Neutrophil (primary cell): ENCODE measurements around the gene NAGS.
A peak's percentile ranks its signal among the peaks of the same experiment; 100 is the strongest.

Experiments used
- H3K27ac ChIP-seq: fragments of 200-600 bp; sonication (generic); 2 replicates; pipeline ENCODE4 v1.5.1; 2016; ENCODE audit warnings: mild to moderate bottlenecking, moderate library complexity
- H3K27me3 ChIP-seq: fragments of 200-600 bp; sonication (generic); 2 replicates; pipeline ENCODE4 v1.6.0; 2016; ENCODE audit warnings: mild to moderate bottlenecking
- H3K36me3 ChIP-seq: fragments of 200-600 bp; sonication (generic); 2 replicates; pipeline ENCODE4 v1.5.1; 2017
- H3K4me1 ChIP-seq, 2 experiments: fragments of 200-600 bp in 1 of 2; sonication (generic) in 1 of 2; 1 replicate in 1 of 2; 2 replicates in 1 of 2; pipeline versions ENCODE4 v1.5.1 to v1.6.1; 2013 to 2016; ENCODE audit warnings: low read depth in 1 of 2, low read length in 1 of 2, mild to moderate bottlenecking in 1 of 2, moderate library complexity in 1 of 2; ENCODE audit not compliant: control insufficient read depth in 1 of 2, insufficient read depth in 1 of 2
- H3K4me3 ChIP-seq, 2 experiments: fragments of 200-600 bp in 1 of 2; sonication (generic) in 1 of 2; 1 replicate in 1 of 2; 2 replicates in 1 of 2; pipeline ENCODE4 v1.5.1; 2013 to 2016; ENCODE audit warnings: low read depth in 1 of 2, low read length in 1 of 2, mild to moderate bottlenecking in 1 of 2, moderate library complexity in 1 of 2
- H3K9me3 ChIP-seq: fragments of 200-600 bp; sonication (generic); 2 replicates; pipeline ENCODE4 v1.5.1; 2016
- TF ChIP-seq, protein P1 (sequence below): fragments of 200-600 bp; sonication (generic); IDR thresholded peaks from 2 replicates; pipeline ENCODE4 v1.5.1; 2016; ENCODE audit warnings: antibody characterized with exemption

NAGS gene

DNA sequence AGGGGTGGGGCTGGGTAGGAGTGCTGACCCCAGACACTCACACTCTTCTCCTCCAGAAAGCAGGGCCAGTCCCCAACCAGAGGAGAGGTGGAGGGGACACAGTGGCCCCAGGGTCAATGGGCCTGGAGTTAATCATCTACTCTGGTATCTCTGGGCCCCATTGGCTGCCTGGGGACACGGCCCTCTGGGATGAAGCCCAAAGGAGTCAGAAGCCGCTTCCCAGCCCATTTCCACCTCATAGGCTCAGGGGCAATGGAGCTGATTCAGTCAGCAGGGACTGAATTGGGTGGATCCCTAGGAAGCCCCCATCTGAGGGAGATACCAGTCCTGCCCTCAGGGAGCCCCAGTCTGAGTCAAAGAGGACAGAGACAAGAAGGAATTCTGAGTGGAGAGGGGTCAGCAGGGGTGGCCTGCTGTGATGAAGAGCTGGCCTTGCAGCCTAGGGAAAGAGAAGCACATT lies 2.9 kb upstream of the NAGS start:
- no peak overlapping the region for H3K4me3 ChIP-seq
- H3K27ac ChIP-seq, result no peak overlapping the region
- H3K36me3 ChIP-seq, result no peaks in the 10 kb centered on the region
- TF ChIP-seq, protein P1, sequence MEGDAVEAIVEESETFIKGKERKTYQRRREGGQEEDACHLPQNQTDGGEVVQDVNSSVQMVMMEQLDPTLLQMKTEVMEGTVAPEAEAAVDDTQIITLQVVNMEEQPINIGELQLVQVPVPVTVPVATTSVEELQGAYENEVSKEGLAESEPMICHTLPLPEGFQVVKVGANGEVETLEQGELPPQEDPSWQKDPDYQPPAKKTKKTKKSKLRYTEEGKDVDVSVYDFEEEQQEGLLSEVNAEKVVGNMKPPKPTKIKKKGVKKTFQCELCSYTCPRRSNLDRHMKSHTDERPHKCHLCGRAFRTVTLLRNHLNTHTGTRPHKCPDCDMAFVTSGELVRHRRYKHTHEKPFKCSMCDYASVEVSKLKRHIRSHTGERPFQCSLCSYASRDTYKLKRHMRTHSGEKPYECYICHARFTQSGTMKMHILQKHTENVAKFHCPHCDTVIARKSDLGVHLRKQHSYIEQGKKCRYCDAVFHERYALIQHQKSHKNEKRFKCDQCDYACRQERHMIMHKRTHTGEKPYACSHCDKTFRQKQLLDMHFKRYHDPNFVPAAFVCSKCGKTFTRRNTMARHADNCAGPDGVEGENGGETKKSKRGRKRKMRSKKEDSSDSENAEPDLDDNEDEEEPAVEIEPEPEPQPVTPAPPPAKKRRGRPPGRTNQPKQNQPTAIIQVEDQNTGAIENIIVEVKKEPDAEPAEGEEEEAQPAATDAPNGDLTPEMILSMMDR, result no peak
- H3K9me3 ChIP-seq, result no peaks in the 10 kb centered on the region
- H3K27me3 ChIP-seq, result no peaks in the 10 kb centered on the region
- H3K4me1 ChIP-seq, result peaks cover 18 to 19% of the 10 kb centered on the region in 2 experiments

DNA sequence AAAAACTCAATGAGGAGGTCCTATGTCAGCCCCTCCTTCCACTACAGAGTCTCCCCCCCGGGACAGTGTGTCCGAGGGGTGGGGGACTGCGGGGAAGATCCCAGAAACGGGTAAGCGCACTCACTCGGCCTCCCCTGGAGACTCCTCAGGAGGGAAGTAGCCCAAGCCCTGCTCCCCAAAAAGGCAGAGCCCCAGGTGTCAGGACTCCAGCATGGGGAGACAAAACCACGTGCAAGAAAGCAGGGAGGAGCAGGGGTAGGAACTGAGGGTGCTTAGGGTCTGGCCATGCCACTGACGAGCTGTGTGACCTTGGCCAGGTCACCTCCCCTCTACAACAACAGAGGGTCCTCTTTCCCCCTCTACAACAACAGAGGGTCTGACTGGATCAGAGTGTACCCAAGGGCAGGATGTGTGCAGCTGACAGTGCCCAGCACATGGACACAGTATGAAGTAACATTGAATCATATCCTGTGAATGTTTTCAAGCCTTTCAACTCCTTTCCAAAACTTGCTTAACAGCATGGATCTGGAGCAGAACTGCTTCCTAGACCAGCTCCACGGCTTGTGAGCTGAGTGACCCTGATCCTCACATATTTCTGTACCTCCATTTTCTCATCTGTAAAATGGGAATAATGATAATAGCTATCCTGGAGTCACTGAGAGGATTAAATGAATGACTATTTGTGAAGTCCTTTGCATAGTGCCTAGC lies 2.1 kb upstream of the NAGS start:
- H3K36me3 ChIP-seq, result no peaks in the 10 kb centered on the region
- no peak overlapping the region for H3K27ac ChIP-seq
- peaks cover 22 to 24% of the 10 kb centered on the region in 2 experiments for H3K4me1 ChIP-seq
- H3K4me3 ChIP-seq, result no peak overlapping the region
- no peaks in the 10 kb centered on the region for H3K27me3 ChIP-seq
- no peaks in the 10 kb centered on the region for H3K9me3 ChIP-seq
- TF ChIP-seq, protein P1, result no peak

GRCh38 chr17:44004761-44005526 lies 522 bp downstream of the NAGS start:
- no peaks in the 10 kb centered on the region for H3K36me3 ChIP-seq
- H3K4me1 ChIP-seq, result peaks cover 31 to 32% of the 10 kb centered on the region in 2 experiments
- H3K4me3 ChIP-seq, result peak overlapping the region; percentile 90 to 94
- TF ChIP-seq, protein P1, result no peak
- H3K27ac ChIP-seq, result no peak overlapping the region
- H3K9me3 ChIP-seq, result no peaks in the 10 kb centered on the region
- no peaks in the 10 kb centered on the region for H3K27me3 ChIP-seq

DNA sequence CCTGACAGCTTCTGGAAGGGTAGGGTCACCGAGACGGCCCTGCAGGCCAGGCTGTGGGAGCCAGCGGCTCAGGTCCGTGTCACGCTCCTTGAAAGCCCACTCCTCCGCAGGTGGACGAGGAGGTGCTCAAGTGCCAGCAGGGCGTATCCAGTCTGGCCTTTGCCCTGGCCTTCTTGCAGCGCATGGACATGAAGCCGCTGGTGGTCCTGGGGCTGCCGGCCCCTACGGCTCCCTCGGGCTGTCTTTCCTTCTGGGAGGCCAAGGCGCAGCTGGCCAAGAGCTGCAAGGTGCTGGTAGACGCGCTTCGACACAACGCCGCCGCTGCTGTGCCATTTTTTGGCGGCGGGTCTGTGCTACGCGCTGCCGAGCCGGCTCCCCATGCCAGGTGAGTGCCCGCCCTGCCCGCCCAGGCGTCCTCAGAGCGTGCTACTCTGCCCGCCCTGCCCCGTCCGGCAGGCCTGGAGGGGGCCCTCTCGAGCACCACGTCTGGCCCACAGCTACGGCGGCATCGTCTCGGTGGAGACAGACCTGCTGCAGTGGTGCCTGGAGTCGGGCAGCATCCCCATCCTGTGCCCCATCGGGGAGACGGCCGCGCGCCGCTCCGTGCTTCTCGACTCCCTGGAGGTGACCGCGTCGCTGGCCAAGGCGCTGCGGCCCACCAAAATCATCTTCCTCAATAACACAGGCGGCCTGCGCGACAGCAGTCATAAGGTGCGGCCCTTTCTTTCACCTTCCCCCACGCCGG lies 1.3 kb downstream of the NAGS start:
- H3K27ac ChIP-seq, result peak overlapping the region; percentile 66
- H3K9me3 ChIP-seq, result no peaks in the 10 kb centered on the region
- H3K36me3 ChIP-seq, result no peaks in the 10 kb centered on the region
- peak overlapping the region; percentile 90 to 94 for H3K4me3 ChIP-seq
- no peaks in the 10 kb centered on the region for H3K27me3 ChIP-seq
- TF ChIP-seq, protein P1, result no peak
- peaks cover 31 to 32% of the 10 kb centered on the region in 2 experiments for H3K4me1 ChIP-seq

DNA sequence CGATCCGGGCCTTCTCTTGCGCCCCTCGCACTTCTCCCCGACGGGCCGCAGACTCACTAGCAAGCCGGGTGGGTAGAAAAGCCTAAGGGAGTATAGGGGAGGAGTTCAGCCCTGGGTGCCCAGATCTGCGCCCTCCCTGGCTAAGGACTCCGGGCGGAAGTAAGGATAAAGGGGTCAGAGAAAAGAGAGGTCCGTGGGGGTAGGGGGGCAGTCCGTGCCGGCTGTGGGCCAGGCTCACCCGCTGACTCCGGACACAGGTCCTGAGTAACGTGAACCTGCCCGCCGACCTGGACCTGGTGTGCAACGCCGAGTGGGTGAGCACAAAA lies 1.8 kb downstream of the NAGS start:
- Histone ChIP-seq H3K9me3 (no peaks in the 10 kb centered on the region), H3K4me1 (peaks cover 31 to 32% of the 10 kb centered on the region in 2 experiments), H3K4me3 (peak overlapping the region; percentile 90 to 94), H3K27ac (peak overlapping the region; percentile 66), H3K36me3 (no peaks in the 10 kb centered on the region), H3K27me3 (no peaks in the 10 kb centered on the region)
- TF ChIP-seq, protein P1, result no peak
